Natural killer cell (primary cell): ENCODE results near the gene OR2F2. TPM values are rescaled to one million over a fixed set of nuclear protein-coding genes. Genes with fewer than 3 reads are reported as not detected.

Source experiments
- ATAC-seq, 3 donors: fragments of 150-1000 bp in 2 of 3; fragments of 200-7000 bp in 1 of 3; cut with Tn5 transposase; 1 replicate in 1 of 3; 2 replicates in 2 of 3; pipeline ENCODE4 v1.10.0; 2021; ENCODE audit warnings: mild to moderate bottlenecking in 2 of 3, moderate library complexity in 2 of 3
- DNase-seq, 2 donors: peaks; one replicate each; pipeline versions ENCODE4 v3.0.0 to v3.0.0-alpha.2; 2013 to 2021; ENCODE audit warnings: mixed read lengths in 1 of 2
- H3K27ac ChIP-seq: one replicate; pipeline ENCODE4 v1.5.1; 2013; ENCODE audit warnings: mild to moderate bottlenecking, low read length
- H3K27me3 ChIP-seq: one replicate; pipeline ENCODE4 v1.6.1; 2013; ENCODE audit warnings: low read length; ENCODE audit not compliant: control insufficient read depth, insufficient read depth
- H3K36me3 ChIP-seq: one replicate; pipeline ENCODE4 v1.6.1; 2013; ENCODE audit warnings: low read length; ENCODE audit not compliant: control insufficient read depth, insufficient read depth
- H3K4me1 ChIP-seq: one replicate; pipeline ENCODE4 v1.6.1; 2013; ENCODE audit warnings: low read length; ENCODE audit not compliant: control insufficient read depth, insufficient read depth
- H3K4me3 ChIP-seq: one replicate; pipeline ENCODE4 v1.5.1; 2013; ENCODE audit warnings: low read length
- H3K9me3 ChIP-seq: one replicate; pipeline ENCODE4 v1.6.1; 2013; ENCODE audit warnings: low read length; ENCODE audit not compliant: control insufficient read depth, insufficient read depth
- H3K27ac Mint-ChIP-seq, 2 donors: one replicate each; pipeline ENCODE4 v1.8.0; 2022; ENCODE audit warnings: mild to moderate bottlenecking in 2 of 2, mixed read lengths in 2 of 2, moderate library complexity in 1 of 2
- H3K27me3 Mint-ChIP-seq, 2 donors: one replicate each; pipeline ENCODE4 v1.8.0; 2022; ENCODE audit warnings: low read depth in 2 of 2, mixed read lengths in 2 of 2
- H3K36me3 Mint-ChIP-seq: one replicate; pipeline ENCODE4 v1.8.0; 2022; ENCODE audit warnings: mixed read lengths
- H3K4me1 Mint-ChIP-seq, 2 donors: one replicate each; pipeline ENCODE4 v1.8.0; 2022; ENCODE audit warnings: mixed read lengths in 2 of 2
- H3K4me3 Mint-ChIP-seq: one replicate; pipeline ENCODE4 v1.8.0; 2022; ENCODE audit warnings: mild to moderate bottlenecking, moderate library complexity, mixed read lengths
- H3K9me3 Mint-ChIP-seq, 2 donors: one replicate each; pipeline ENCODE4 v1.8.0; 2022; ENCODE audit warnings: mixed read lengths in 2 of 2
- WGBS: methylation state at CpG from one replicate; pipeline ENCODE4 v1.1.7; 2013; ENCODE audit warnings: missing lambda C conversion rate; ENCODE audit not compliant: insufficient coverage; 5-methylcytosine and 5-hydroxymethylcytosine counted together
- intact Hi-C: fragments of 100-400 bp; cut with micrococcal nuclease; formaldehyde crosslinking; loops from one replicate; pipeline ENCODE4 v1.14.2; 2022
- total RNA-seq, 4 donors: library from RNA; stranded (reverse); fragments of 120-200 nt in 1 of 4; gene quantifications; one replicate each; pipeline versions ENCODE4 v1.2.3 to v1.2.4, GENCODE V29; 2013 to 2022
- TF ChIP-seq, protein P1 (sequence below): fragments of 200-600 bp; IDR thresholded peaks from one replicate; pipeline ENCODE4 v1.8.0; 2022; ENCODE audit warnings: antibody characterized with exemption

The OR2F2 gene
- total RNA-seq, 3 donors from 2014 or later (not counting 1 experiment from before 2014, with no cell fraction given): not detected

DNA sequence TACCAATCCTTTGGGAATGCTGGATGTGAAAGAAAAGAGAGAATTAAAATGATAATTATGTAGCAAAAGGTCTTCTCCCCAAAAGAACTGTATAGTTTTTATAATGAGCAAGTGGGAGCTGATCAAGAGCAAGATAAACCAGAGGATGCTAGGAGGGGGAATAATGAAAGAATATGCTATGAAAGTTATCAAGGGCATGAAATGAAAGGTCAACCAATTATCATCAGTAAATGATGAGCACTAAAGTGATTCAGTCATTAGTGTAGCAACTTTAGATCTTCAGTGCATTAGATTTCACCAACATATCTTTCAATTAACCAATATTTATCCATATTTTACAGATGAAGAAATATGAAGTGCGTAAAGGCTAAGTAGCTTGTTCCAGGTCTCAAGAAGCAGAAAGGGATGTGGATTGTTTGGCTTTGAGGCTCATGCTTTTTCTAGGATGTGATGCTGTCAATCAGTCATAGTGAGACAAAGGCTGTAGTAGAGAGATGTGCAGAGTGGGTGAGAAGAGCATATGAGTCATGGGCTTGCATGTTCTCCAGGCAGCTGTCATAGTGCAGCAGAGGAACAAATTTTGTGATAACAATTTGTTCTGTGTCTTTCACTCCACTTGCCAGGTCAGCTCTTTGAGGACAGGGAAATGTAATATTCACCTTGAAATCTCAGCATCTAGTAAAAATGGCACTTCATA, 5.7 kb upstream of the OR2F2 start:
- Histone ChIP-seq H3K9me3 (peaks cover 4% of the 10 kb centered on the region), H3K4me3 (no peak overlapping the region), H3K36me3 (no peaks in the 10 kb centered on the region), H3K27me3 (peaks cover 2% of the 10 kb centered on the region), H3K27ac (no peak overlapping the region), H3K4me1 (no peaks in the 10 kb centered on the region)
- TF ChIP-seq, protein P1, sequence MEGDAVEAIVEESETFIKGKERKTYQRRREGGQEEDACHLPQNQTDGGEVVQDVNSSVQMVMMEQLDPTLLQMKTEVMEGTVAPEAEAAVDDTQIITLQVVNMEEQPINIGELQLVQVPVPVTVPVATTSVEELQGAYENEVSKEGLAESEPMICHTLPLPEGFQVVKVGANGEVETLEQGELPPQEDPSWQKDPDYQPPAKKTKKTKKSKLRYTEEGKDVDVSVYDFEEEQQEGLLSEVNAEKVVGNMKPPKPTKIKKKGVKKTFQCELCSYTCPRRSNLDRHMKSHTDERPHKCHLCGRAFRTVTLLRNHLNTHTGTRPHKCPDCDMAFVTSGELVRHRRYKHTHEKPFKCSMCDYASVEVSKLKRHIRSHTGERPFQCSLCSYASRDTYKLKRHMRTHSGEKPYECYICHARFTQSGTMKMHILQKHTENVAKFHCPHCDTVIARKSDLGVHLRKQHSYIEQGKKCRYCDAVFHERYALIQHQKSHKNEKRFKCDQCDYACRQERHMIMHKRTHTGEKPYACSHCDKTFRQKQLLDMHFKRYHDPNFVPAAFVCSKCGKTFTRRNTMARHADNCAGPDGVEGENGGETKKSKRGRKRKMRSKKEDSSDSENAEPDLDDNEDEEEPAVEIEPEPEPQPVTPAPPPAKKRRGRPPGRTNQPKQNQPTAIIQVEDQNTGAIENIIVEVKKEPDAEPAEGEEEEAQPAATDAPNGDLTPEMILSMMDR: no peak
- intact Hi-C loops: no loop called here
- peaks cover 8 to 27% of the 10 kb centered on the region in 2 donors for H3K27me3 Mint-ChIP-seq
- H3K27ac Mint-ChIP-seq: no peak overlapping the region
- no peak overlapping the region for H3K4me3 Mint-ChIP-seq
- no peaks in the 10 kb centered on the region for H3K4me1 Mint-ChIP-seq
- no peaks in the 10 kb centered on the region for H3K36me3 Mint-ChIP-seq
- 92% methylated on average over 1 of the region's 1 CpG for WGBS
- no peak for DNase-seq
- peaks cover 0 to 3% of the 10 kb centered on the region in 2 donors for H3K9me3 Mint-ChIP-seq
- no peak for ATAC-seq

DNA sequence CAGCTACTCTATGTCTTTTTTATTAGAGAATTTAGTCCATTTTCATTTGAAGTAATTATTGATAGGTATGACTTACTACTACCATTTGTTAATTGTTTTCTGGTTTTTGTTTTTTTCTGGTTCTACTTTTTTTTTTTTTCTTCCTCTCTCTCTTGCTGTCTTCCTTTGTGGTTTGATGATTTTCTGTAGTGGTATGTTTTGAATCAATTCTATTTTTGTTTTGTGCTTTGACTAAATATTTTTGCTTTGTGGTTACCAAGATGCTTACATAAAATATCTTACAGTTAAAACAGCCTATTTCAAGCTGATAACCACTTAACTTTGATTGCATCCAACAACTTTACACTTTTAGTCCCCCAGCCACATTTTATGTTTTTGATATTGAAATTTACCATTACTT, 3.3 kb upstream of the OR2F2 start:
- intact Hi-C loops: no loop called here
- H3K36me3 ChIP-seq: no peaks in the 10 kb centered on the region
- H3K9me3 Mint-ChIP-seq: peaks cover 0 to 3% of the 10 kb centered on the region in 2 donors
- no peaks in the 10 kb centered on the region for H3K4me1 Mint-ChIP-seq
- no peak overlapping the region for H3K27ac ChIP-seq
- no peak for DNase-seq
- H3K27ac Mint-ChIP-seq: no peak overlapping the region
- no peak overlapping the region for H3K4me3 Mint-ChIP-seq
- H3K36me3 Mint-ChIP-seq: no peaks in the 10 kb centered on the region
- TF ChIP-seq, protein P1: no peak
- no peaks in the 10 kb centered on the region for H3K4me1 ChIP-seq
- H3K4me3 ChIP-seq: no peak overlapping the region
- H3K27me3 ChIP-seq: peaks cover 2% of the 10 kb centered on the region
- ATAC-seq: no peak
- H3K9me3 ChIP-seq: peaks cover 4% of the 10 kb centered on the region
- peaks cover 8 to 27% of the 10 kb centered on the region in 2 donors for H3K27me3 Mint-ChIP-seq

DNA sequence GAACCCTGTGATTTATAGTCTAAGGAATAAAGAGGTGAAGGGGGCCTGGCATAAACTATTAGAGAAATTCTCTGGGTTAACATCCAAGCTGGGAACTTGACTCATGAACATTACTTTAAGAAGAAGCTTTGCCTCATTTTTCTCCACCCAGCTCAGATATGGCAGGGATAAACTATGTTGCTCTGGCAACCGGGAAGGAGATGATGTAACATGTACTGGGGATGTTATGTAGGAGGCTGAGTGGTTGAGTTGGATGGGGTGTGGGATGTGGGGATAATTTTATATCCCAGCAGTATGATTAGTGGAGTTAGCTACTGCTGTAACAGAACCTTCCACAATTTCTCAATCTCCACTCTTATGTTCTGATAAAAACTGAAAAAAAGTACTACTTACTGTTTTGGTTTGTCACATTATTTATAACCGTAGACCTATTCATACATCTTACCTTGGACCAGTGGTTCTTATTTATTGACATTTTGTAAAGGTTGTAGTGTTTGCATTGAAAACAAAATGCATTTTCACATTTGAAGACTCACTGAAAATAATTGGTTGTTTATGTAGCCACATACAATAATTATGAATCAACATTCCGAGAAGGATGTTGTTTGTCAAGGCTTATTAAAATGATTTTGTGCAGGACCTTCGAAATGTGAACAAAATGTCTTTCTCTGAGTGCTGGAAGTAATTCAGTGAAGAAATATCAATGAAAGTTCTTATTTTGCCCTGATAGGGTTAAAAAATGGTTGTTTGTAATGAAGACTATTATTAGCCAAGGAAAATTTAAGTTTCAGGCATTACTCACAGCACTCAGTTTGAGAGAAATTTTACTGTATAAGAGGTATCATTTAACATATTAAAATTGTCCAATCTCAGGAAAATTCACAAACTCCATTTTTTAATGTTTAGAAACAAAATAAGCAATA, 1.3 kb downstream of the OR2F2 start:
- Mint-ChIP-seq H3K36me3 (no peaks in the 10 kb centered on the region), H3K4me3 (no peak overlapping the region), H3K27me3 (peaks cover 6 to 15% of the 10 kb centered on the region in 2 donors), H3K9me3 (peaks cover 0 to 3% of the 10 kb centered on the region in 2 donors), H3K4me1 (no peaks in the 10 kb centered on the region), H3K27ac (no peak overlapping the region)
- H3K4me3 ChIP-seq: no peak overlapping the region
- peaks cover 2% of the 10 kb centered on the region for H3K27me3 ChIP-seq
- WGBS: 67% methylated on average over 3 of the region's 4 CpGs
- TF ChIP-seq, protein P1: no peak
- intact Hi-C loops: no loop called here
- H3K27ac ChIP-seq: no peak overlapping the region
- ATAC-seq: no peak
- no peak for DNase-seq
- no peaks in the 10 kb centered on the region for H3K36me3 ChIP-seq
- no peaks in the 10 kb centered on the region for H3K4me1 ChIP-seq
- H3K9me3 ChIP-seq: peaks cover 4% of the 10 kb centered on the region
